Endothelial cell of umbilical vein (primary cell): ENCODE results near the gene PAXX. TPM values are rescaled to one million over a fixed set of nuclear protein-coding genes. Genes with fewer than 3 reads are reported as not detected.

Experiments used
- BruUV-seq: library from RNA; stranded (reverse); fragments of 400-500 nt; replicated peaks from 2 replicates; lab custom pipeline; 2021; lab: Mats Ljungman, UMichigan
- CTCF ChIA-PET: fragments of 300-600, 350-600 bp; sonication (Branson Sonifier 250); formaldehyde crosslinking; loops from one replicate; lab custom pipeline; 2021; ENCODE audit warnings: antibody characterized with exemption, inconsistent platforms; lab: Charles Lee
- POLR2A ChIA-PET: fragments of 300-600, 350-600 bp; sonication (Branson Sonifier 250); formaldehyde crosslinking; loops from one replicate; lab custom pipeline; 2021; ENCODE audit warnings: antibody characterized with exemption, inconsistent platforms; lab: Charles Lee
- DNase-seq: peaks from one replicate; pipeline ENCODE4 v3.0.0-alpha.2; 2011; ENCODE audit warnings: low read depth, low spot score
- FAIRE-seq: peaks from 2 replicates; lab custom pipeline; 2011; peaks lifted over from hg19 to GRCh38; lab: Jason Lieb, UNC
- H2AFZ ChIP-seq: 2 replicates; pipeline ENCODE4 v1.6.0; 2012; ENCODE audit warnings: low read depth, low read length, control low read depth, inconsistent platforms
- H3K27ac ChIP-seq: 2 replicates; pipeline ENCODE4 v1.5.1; 2011; ENCODE audit warnings: low read depth, mild to moderate bottlenecking, control low read depth, low read length, moderate library complexity; ENCODE audit not compliant: insufficient read depth
- H3K27me3 ChIP-seq, 2 experiments: 2 replicates each; pipeline versions ENCODE4 v1.6.0 to v1.6.1; 2011; ENCODE audit warnings: low read length in 2 of 2, mixed read lengths in 1 of 2; ENCODE audit not compliant: control insufficient read depth in 2 of 2, insufficient read depth in 2 of 2
- H3K36me3 ChIP-seq, 2 experiments: 2 replicates in 1 of 2; 3 replicates in 1 of 2; pipeline ENCODE4 v1.5.1; 2011; ENCODE audit warnings: low read length in 2 of 2, mild to moderate bottlenecking in 1 of 2, moderate library complexity in 1 of 2; ENCODE audit not compliant: control insufficient read depth in 2 of 2, insufficient read depth in 2 of 2; ENCODE audit errors: extremely low read depth in 1 of 2
- H3K4me1 ChIP-seq: 3 replicates; pipeline ENCODE4 v1.5.1; 2011; ENCODE audit warnings: mild to moderate bottlenecking, low read length; ENCODE audit not compliant: control insufficient read depth, insufficient read depth; ENCODE audit errors: extremely low read depth
- H3K4me2 ChIP-seq: 2 replicates; pipeline ENCODE4 v1.6.1; 2011; ENCODE audit warnings: low read length, control low read depth, mixed read lengths; ENCODE audit not compliant: insufficient read depth
- H3K4me3 ChIP-seq, 3 experiments: fragments of 200-600 bp in 1 of 3; sonication (generic), shearing (Covaris generic) in 1 of 3; replicated peaks in 1 of 3; 2 replicates each; pipeline ENCODE4 v1.5.1; 2011 to 2016; ENCODE audit warnings: control low read depth in 3 of 3, low read length in 3 of 3, mild to moderate bottlenecking in 2 of 3, inconsistent platforms in 1 of 3, low read depth in 1 of 3, moderate library complexity in 1 of 3; ENCODE audit not compliant: insufficient read depth in 1 of 3
- H3K79me2 ChIP-seq: 2 replicates; pipeline ENCODE4 v1.6.0; 2012; ENCODE audit warnings: low read length, inconsistent platforms; ENCODE audit not compliant: control insufficient read depth, insufficient read depth
- H3K9ac ChIP-seq: replicated peaks from 2 replicates; pipeline ENCODE3; 2011; ENCODE audit warnings: low read length, control low read depth; ENCODE audit not compliant: insufficient read depth; ENCODE audit errors: extremely low read depth
- H3K9me1 ChIP-seq: replicated peaks from 3 replicates; pipeline ENCODE4 v1.6.0; 2011; ENCODE audit warnings: mild to moderate bottlenecking, low read length; ENCODE audit not compliant: control insufficient read depth, insufficient read depth; ENCODE audit errors: extremely low read depth
- H3K9me3 ChIP-seq: replicated peaks from 2 replicates; pipeline ENCODE4 v1.5.1; 2012; ENCODE audit warnings: low read length, inconsistent platforms; ENCODE audit not compliant: control insufficient read depth, insufficient read depth
- H4K20me1 ChIP-seq: replicated peaks from 2 replicates; pipeline ENCODE3; 2011; ENCODE audit warnings: mild to moderate bottlenecking, low read length; ENCODE audit not compliant: control insufficient read depth, insufficient read depth; ENCODE audit errors: extremely low read depth
- CTCF ChIP-seq, 2 donors: IDR thresholded peaks; 1 replicate in 1 of 2; 2 replicates in 1 of 2; pipeline ENCODE4 v1.5.1; 2011; ENCODE audit warnings: low read length in 2 of 2, mild to moderate bottlenecking in 2 of 2, moderate library complexity in 2 of 2, control low read depth in 1 of 2, inconsistent platforms in 1 of 2, low read depth in 1 of 2; ENCODE audit not compliant: insufficient read depth in 1 of 2; ENCODE audit errors: extremely low read depth in 1 of 2
- EZH2 ChIP-seq: IDR thresholded peaks from 2 replicates; pipeline ENCODE4 v1.6.1; 2012; ENCODE audit warnings: borderline replicate concordance, low read depth, mild to moderate bottlenecking, moderate library complexity, low read length, inconsistent platforms; ENCODE audit not compliant: severe bottlenecking
- FOS ChIP-seq: IDR thresholded peaks from 2 replicates; pipeline ENCODE4 v1.6.1; 2011; ENCODE audit warnings: mild to moderate bottlenecking, low read length, moderate library complexity, borderline replicate concordance; ENCODE audit not compliant: insufficient read depth
- GATA2 ChIP-seq: IDR thresholded peaks from 2 replicates; pipeline ENCODE4 v1.7.0; 2011; ENCODE audit warnings: low read depth, mild to moderate bottlenecking, moderate library complexity, mixed read lengths, low read length; ENCODE audit not compliant: insufficient read length, insufficient read depth
- JUN ChIP-seq: IDR thresholded peaks from 2 replicates; pipeline ENCODE4 v1.6.1; 2011; ENCODE audit warnings: borderline replicate concordance, low read depth; ENCODE audit not compliant: insufficient read length, insufficient read depth
- MYC ChIP-seq: IDR thresholded peaks from one replicate; pipeline ENCODE4 v1.6.1; 2011; ENCODE audit warnings: mild to moderate bottlenecking, low read depth, low read length
- POLR2A ChIP-seq: IDR thresholded peaks from 2 replicates; pipeline ENCODE4 v1.6.1; 2012; ENCODE audit warnings: low read depth, mild to moderate bottlenecking, control low read depth, low read length
- POLR2AphosphoS5 ChIP-seq: IDR thresholded peaks from 2 replicates; pipeline ENCODE4 v1.6.1; 2012; ENCODE audit warnings: low read depth, mild to moderate bottlenecking, control low read depth, low read length, moderate library complexity; ENCODE audit not compliant: insufficient read depth
- dilution Hi-C: fragments of 300-500 bp; cut with MboI; formaldehyde crosslinking; loops from one replicate; pipeline ENCODE4 v1.15.0; 2019; ENCODE audit warnings: low sequenced_read_pairs; ENCODE audit not compliant: extremely low pct_ligation_motif_present
- intact Hi-C: fragments of 100-400 bp; cut with micrococcal nuclease; formaldehyde crosslinking; loops from one replicate; pipeline ENCODE4 v1.10.0; 2022
- polyA plus RNA-seq, 4 experiments: library from polyadenylated mRNA; depleted of rRNA in 3 of 4; stranded (reverse) in 3 of 4; unstranded in 1 of 4; fragments of >200 nt; gene quantifications; 2 replicates each; pipeline versions ENCODE4 v1.2.1 to v1.2.3, GENCODE V29; 2011 to 2012; ENCODE audit warnings: missing spikeins in 1 of 4
- total RNA-seq: library from RNA; stranded (reverse); gene quantifications from 2 replicates; pipeline ENCODE4 v1.2.3, GENCODE V29; 2021
- TF ChIP-seq, protein P1 (sequence below): IDR thresholded peaks from 2 replicates; pipeline ENCODE4 v1.6.1; 2011; ENCODE audit not compliant: insufficient read depth, insufficient read length

The PAXX gene
- total and polyA plus RNA-seq, 2 donors (not counting 3 experiments of a cell fraction or from before 2014, with no cell fraction given) = 34.0 to 35.0 TPM

DNA sequence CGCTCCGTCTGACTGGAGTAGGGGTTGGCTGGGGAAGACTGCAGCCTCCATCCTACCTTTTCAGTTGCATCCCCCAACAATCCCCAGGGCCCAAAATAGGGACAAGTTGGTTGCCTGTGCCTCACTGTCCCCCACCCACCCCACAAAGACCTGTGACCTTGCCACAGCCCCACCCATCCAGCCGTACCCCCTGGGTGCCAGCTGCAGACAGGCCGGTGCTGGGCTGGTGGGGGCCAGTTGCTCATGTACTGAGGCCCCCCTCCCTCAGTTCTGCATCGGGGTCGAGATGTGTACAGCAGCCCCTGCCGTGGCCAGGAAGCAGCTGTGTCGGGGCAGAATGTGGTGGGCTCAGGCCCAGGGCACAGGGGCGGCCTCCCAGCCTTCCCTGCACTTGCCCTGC, 9.1 kb upstream of the PAXX start:
- H4K20me1 ChIP-seq = no peaks in the 10 kb centered on the region
- intact Hi-C loops = no loop called here
- FAIRE-seq = no peak

More for the DNA sequence above, 9.1 kb upstream of the PAXX start:
- dilution Hi-C loops = no loop called here
- no peak overlapping the region for H3K4me2 ChIP-seq
- H2AFZ ChIP-seq = no peak overlapping the region
- no TSS peak for BruUV-seq
- no peaks in the 10 kb centered on the region for H3K79me2 ChIP-seq
- H3K9me1 ChIP-seq = no peaks in the 10 kb centered on the region
- no peak for TF ChIP-seq POLR2AphosphoS5
- no peak for TF ChIP-seq FOS
- no peak for TF ChIP-seq POLR2A
- TF ChIP-seq JUN = no peak
- no peak for TF ChIP-seq CTCF (IDR thresholded peaks at IDR 0.05; ENCODE audit: extremely low read depth in 1 of 2, insufficient read depth in 1 of 2, low read depth in 1 of 2, low read length in 2 of 2)
- TF ChIP-seq, protein P1, sequence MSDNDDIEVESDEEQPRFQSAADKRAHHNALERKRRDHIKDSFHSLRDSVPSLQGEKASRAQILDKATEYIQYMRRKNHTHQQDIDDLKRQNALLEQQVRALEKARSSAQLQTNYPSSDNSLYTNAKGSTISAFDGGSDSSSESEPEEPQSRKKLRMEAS = no peak
- TF ChIP-seq MYC = no peak
- no peak for TF ChIP-seq GATA2
- TF ChIP-seq EZH2 = no peak
- no peaks in the 10 kb centered on the region for H3K36me3 ChIP-seq
- ChIA-PET POLR2A (no interaction called here), CTCF (interaction anchor here (1.4 kb wide), 1 partner anchor 9 kb away, joined by 3 read pairs; the partner anchor contains the start of gene PAXX)
- no peak for DNase-seq
- no peaks in the 10 kb centered on the region for H3K9me3 ChIP-seq
- peaks cover 4% of the 10 kb centered on the region for H3K4me1 ChIP-seq
- H3K27ac ChIP-seq = no peak overlapping the region
- peaks cover 3 to 10% of the 10 kb centered on the region in 2 experiments for H3K27me3 ChIP-seq
- H3K4me3 ChIP-seq = no peak overlapping the region
- no peak overlapping the region for H3K9ac ChIP-seq
